Right cardiac atrium (tissue), 5 donors: Measurements from ENCODE around the gene UBQLNL. TPM values are rescaled to one million over a fixed set of nuclear protein-coding genes. Genes with fewer than 3 reads are reported as not detected.
A peak's percentile ranks its signal among the peaks of the same experiment; 100 is the strongest.

ENCODE experiments used
- ATAC-seq, 2 donors: fragments of 200-7000 bp; cut with Tn5 transposase; one replicate each; pipeline versions ENCODE4 v1.8.0 to v1.9.1; 2020; ENCODE audit warnings: moderate library complexity in 2 of 2, mild to moderate bottlenecking in 1 of 2
- DNase-seq, 3 donors: peaks; one replicate each; pipeline ENCODE4 v3.0.0-alpha.2; 2020
- H3K27ac ChIP-seq: one replicate; pipeline ENCODE4 v1.5.1; 2013; ENCODE audit warnings: mild to moderate bottlenecking, low read length, control low read depth, moderate library complexity
- H3K27me3 ChIP-seq: one replicate; pipeline ENCODE4 v1.6.1; 2013; ENCODE audit not compliant: control insufficient read depth, insufficient read depth
- H3K4me1 ChIP-seq: one replicate; pipeline ENCODE4 v1.6.1; 2013; ENCODE audit warnings: low read length; ENCODE audit not compliant: control insufficient read depth, insufficient read depth
- H3K4me3 ChIP-seq: one replicate; pipeline ENCODE4 v1.5.1; 2013; ENCODE audit warnings: low read length, control low read depth
- H3K9me3 ChIP-seq: one replicate; pipeline ENCODE4 v1.6.1; 2013; ENCODE audit warnings: low read length; ENCODE audit not compliant: control insufficient read depth
- WGBS: extraction: QIAGEN DNeasy Blood & Tissue Kit; methylation state at CpG from one replicate; pipeline ENCODE4 v1.1.7; 2013; 5-methylcytosine and 5-hydroxymethylcytosine counted together
- intact Hi-C, 4 donors: fragments of 100-400 bp; cut with DNase I; formaldehyde crosslinking; loops; one replicate each; pipeline versions ENCODE4 v1.11.0 to v1.14.0; 2022 to 2023
- polyA plus RNA-seq: library from polyadenylated mRNA; stranded (reverse); fragments of 200-250 nt; gene quantifications from one replicate; pipeline ENCODE4 v1.2.3, GENCODE V29; 2013
- total RNA-seq, 4 donors: library from RNA; stranded (reverse); fragmentation: NEBNext Ultra II Directional; extraction: Animal tissue kit (Norgen Biotek cat#: 25700); gene quantifications; one replicate each; pipeline ENCODE4 v1.2.1, GENCODE V29; 2021
- donor health status: healthy with polysubstance abuse.
- donor health status: DM: no; HTN: yes; CAD: no.
- donor health status: DM: no; HTN: no; CAD: no.
- donor health status: DM: no; HTN: yes; CAD: no; lungs with severe emphysema.
- donor health status: DM: yes; HTN: yes; CAD: no.

Gene UBQLNL
- total and polyA plus RNA-seq, 5 donors = 0.18 to 0.28 (median 0.20) TPM; not detected in 1

- intact Hi-C loops = no loop called here
- Histone ChIP-seq H3K27ac (no peak overlapping the region), H3K4me1 (no peaks in the 10 kb centered on the region), H3K4me3 (no peak overlapping the region), H3K27me3 (no peaks in the 10 kb centered on the region), H3K9me3 (no peaks in the 10 kb centered on the region)
- DNase-seq = no peak
- no peak for ATAC-seq
Measured at GRCh38 chr11:5536482-5536881, 20.0 kb upstream of the UBQLNL start.

GRCh38 chr11:5534046-5534445, 17.5 kb upstream of the UBQLNL start:
- H3K9me3 ChIP-seq = no peaks in the 10 kb centered on the region
- no peak for ATAC-seq
- no peaks in the 10 kb centered on the region for H3K27me3 ChIP-seq
- H3K27ac ChIP-seq = no peak overlapping the region
- WGBS = 71% methylated on average over 1 of the region's 1 CpG
- H3K4me1 ChIP-seq = no peaks in the 10 kb centered on the region
- no peak for DNase-seq
- no peak overlapping the region for H3K4me3 ChIP-seq
- intact Hi-C loops = no loop called here

DNA sequence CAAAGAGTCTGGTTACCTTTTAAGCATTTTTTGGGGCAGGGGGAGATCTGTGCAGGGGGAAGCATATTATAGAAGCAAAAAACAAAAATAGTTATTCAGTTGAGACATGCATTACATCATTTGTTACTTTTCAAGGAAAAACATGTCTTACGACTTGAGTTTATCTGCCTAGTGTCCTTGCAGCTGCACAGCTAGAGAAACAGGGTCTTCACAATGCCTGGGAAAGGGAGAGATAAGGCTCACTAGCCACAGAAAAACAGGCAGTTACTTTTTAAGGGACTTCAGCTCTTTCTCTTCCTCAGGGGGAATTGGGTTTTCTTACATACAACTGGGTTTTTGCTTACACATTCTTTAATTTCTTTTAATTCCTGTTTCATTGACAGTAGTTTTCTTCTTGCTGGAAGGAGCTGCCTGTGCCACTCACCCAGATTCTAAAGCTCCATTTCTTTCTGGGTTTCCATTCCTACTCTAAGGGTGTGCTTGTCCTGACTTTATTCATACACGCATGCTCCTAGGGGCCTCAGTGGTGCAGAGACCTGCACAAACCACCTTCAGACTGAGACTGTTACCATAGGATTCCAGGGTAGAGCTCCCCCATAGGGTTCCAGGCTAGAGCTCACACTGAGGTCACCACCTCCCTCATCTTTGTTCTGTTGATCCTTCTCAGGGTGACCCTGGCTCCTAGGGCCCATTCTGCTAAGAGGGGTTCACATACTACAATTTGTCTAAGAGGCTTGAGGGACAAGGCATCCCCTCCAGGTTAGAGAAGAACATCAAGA, 14.7 kb upstream of the UBQLNL start:
- H3K4me1 ChIP-seq = no peaks in the 10 kb centered on the region
- intact Hi-C loops = loop anchor here in 1 of 4 donors (2.0 kb wide), 1 partner anchor 34 kb away; no protein-coding TSS in a partner anchor
- no peak overlapping the region for H3K27ac ChIP-seq
- no peak overlapping the region for H3K4me3 ChIP-seq
- no peak for DNase-seq
- no peaks in the 10 kb centered on the region for H3K9me3 ChIP-seq
- 66% methylated on average over 2 of the region's 2 CpGs for WGBS
- ATAC-seq = no peak
- H3K27me3 ChIP-seq = no peaks in the 10 kb centered on the region

- DNase-seq (no peak), ATAC-seq (no peak)
- Histone ChIP-seq H3K27ac (no peak overlapping the region), H3K27me3 (no peaks in the 10 kb centered on the region), H3K9me3 (no peaks in the 10 kb centered on the region), H3K4me3 (no peak overlapping the region), H3K4me1 (no peaks in the 10 kb centered on the region)
- 36% methylated on average over 1 of the region's 1 CpG for WGBS
- intact Hi-C loops = no loop called here
Measured at GRCh38 chr11:5528495-5528894, 12.0 kb upstream of the UBQLNL start.

DNA sequence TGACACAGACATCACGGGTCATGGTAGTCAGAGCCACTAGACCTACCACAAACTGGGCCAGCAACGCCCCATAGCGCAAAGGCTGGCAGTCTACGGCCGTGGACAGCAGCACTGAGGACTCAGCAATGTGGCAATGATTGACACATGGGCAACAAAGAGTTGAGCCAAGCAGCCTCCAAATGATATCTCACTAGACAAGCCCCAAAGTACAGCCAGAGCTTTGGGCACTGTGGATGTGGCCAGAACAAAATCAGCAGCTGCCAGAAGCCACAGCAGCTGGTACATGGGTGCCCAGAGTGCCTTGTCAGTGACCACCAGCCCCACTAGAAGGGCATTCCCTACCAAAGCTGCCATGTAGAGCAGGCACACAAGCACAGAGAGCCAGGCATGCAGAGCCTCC, 11.2 kb upstream of the UBQLNL start:
- intact Hi-C loops = no loop called here
- 93% methylated on average over 5 of the region's 5 CpGs for WGBS

GRCh38 chr11:5524756-5525155, 8.3 kb upstream of the UBQLNL start:
- ATAC-seq = no peak

More for the DNA sequence above, 11.2 kb upstream of the UBQLNL start:
- H3K4me1 ChIP-seq = no peaks in the 10 kb centered on the region
- ATAC-seq (peak in 1 of 2 donors; percentile 15), DNase-seq (no peak)
- no peak overlapping the region for H3K27ac ChIP-seq
- no peak overlapping the region for H3K4me3 ChIP-seq
- H3K9me3 ChIP-seq = no peaks in the 10 kb centered on the region
- no peaks in the 10 kb centered on the region for H3K27me3 ChIP-seq

DNA sequence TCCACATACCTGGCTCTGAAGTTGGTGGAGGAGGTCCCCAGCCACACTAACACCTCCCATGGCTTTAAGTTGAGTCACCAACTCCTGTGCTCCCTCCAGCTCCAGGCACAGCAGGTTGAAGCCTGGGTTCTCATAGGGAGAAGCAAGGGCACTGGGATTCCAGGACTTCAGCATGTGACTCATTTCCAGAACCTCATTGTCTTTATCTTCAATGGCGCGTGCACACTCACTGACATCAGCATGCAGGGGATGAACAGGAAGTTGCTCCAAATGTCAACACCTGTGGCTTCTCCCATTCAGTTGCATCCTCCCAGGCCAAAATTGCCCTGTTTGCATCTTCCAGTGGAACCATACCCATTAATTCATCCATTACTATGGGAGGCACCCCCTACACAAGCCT, 5.8 kb upstream of the UBQLNL start:
- no peak overlapping the region for H3K27ac ChIP-seq
- intact Hi-C loops = no loop called here
- no peaks in the 10 kb centered on the region for H3K9me3 ChIP-seq
- 74% methylated on average over 2 of the region's 2 CpGs for whole genome bisulfite sequencing
- no peaks in the 10 kb centered on the region for H3K4me1 ChIP-seq
- no peaks in the 10 kb centered on the region for H3K27me3 ChIP-seq
- no peak for DNase-seq
- ATAC-seq = no peak
- no peak overlapping the region for H3K4me3 ChIP-seq

More at GRCh38 chr11:5524756-5525155, 8.3 kb upstream of the UBQLNL start:
- no peak for DNase-seq
- H3K4me1 ChIP-seq = no peaks in the 10 kb centered on the region
- intact Hi-C loops = no loop called here
- no peaks in the 10 kb centered on the region for H3K9me3 ChIP-seq
- 67% methylated on average over 3 of the region's 3 CpGs for WGBS
- no peak overlapping the region for H3K27ac ChIP-seq
- H3K27me3 ChIP-seq = no peaks in the 10 kb centered on the region
- H3K4me3 ChIP-seq = no peak overlapping the region

GRCh38 chr11:5521540-5521939, 5.0 kb upstream of the UBQLNL start:
- no peaks in the 10 kb centered on the region for H3K27me3 ChIP-seq
- WGBS = 92% methylated on average over 4 of the region's 4 CpGs
- intact Hi-C loops = no loop called here
- H3K4me1 ChIP-seq = no peaks in the 10 kb centered on the region
- H3K4me3 ChIP-seq = no peak overlapping the region
- H3K27ac ChIP-seq = no peak overlapping the region
- DNase-seq (no peak), ATAC-seq (no peak)
- no peaks in the 10 kb centered on the region for H3K9me3 ChIP-seq

DNA sequence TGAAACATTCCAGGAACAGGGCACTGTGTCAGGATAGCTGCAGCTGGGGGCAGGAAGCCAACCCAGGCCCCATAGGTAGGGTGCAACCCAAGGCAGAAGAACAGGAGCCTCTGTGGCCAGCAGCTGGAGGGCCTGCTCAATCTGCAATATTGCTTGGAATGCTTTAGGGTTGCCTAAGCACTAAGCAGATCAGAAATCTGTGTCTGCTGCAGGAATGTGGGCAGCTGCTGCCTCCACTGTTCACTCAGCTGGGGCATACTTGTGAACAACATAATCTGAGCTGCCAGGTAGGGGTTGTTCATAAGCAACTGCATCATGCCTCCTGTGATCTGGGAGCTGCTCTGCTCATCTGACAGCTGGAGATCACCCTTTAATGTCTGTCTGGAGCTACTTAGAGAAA, 1.7 kb downstream of the UBQLNL start:
- H3K27me3 ChIP-seq = no peaks in the 10 kb centered on the region
- no peak overlapping the region for H3K4me3 ChIP-seq
- no peaks in the 10 kb centered on the region for H3K9me3 ChIP-seq
- intact Hi-C loops = no loop called here
- DNase-seq = no peak
- H3K4me1 ChIP-seq = no peaks in the 10 kb centered on the region
- no peak overlapping the region for H3K27ac ChIP-seq
- no peak for ATAC-seq

GRCh38 chr11:5509803-5510202, 6.7 kb downstream of the UBQLNL start, which contains the start of gene UBQLN3:
Gene UBQLN3, minus strand, starts transcription at chr11:5509957. Its CDS starts 399 bp downstream, at chr11:5509558.
- H3K27me3 ChIP-seq = no peaks in the 10 kb centered on the region
- ATAC-seq = no peak
- intact Hi-C loops = no loop called here

DNA sequence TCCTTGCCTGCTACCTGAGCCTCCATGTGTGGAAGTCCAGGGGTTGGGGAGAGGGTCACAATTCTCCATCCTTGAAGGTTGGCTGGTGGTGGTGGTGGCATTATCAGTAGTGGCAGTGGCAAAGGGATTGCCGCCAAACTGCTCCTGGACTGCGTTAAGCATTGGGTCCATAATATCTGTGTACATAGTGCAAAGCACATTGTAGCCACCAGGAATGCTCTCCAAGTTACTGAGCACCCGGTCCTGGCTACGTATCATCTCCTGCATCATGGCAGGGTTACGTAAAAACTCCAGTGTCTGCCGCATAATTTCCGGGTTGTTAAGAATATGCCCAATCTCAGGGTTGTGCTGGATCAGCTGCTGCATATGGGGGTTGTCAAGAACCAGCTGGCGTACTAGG, 7.9 kb downstream of the UBQLNL start:
- 95% methylated on average over 8 of the region's 8 CpGs for WGBS
- intact Hi-C loops = no loop called here

More at GRCh38 chr11:5509803-5510202, 6.7 kb downstream of the UBQLNL start, which contains the start of gene UBQLN3:
- H3K4me1 ChIP-seq = no peaks in the 10 kb centered on the region
- no peak within 1 kb of the TSS for H3K27ac ChIP-seq
- no peak for DNase-seq
- WGBS = 84% methylated on average over 4 of the region's 4 CpGs
- H3K9me3 ChIP-seq = no peaks in the 10 kb centered on the region
- no peak within 1 kb of the TSS for H3K4me3 ChIP-seq

More for the DNA sequence above, 7.9 kb downstream of the UBQLNL start:
- no peak overlapping the region for H3K27ac ChIP-seq
- H3K27me3 ChIP-seq = no peaks in the 10 kb centered on the region
- no peaks in the 10 kb centered on the region for H3K4me1 ChIP-seq
- DNase-seq (no peak), ATAC-seq (no peak)
- no peaks in the 10 kb centered on the region for H3K9me3 ChIP-seq
- H3K4me3 ChIP-seq = no peak overlapping the region
